ENCODE measurements around the gene IFIT5. TPM values are rescaled to one million over a fixed set of nuclear protein-coding genes. Genes with fewer than 3 reads are reported as not detected.

IFIT5 gene
- total RNA-seq, 1 donor from 2014 or later: 13.7 TPM

GRCh38 chr10:89379103-89379502, 35.3 kb upstream of the IFIT5 start:
- Mint-ChIP-seq H3K9me3 (ENCODE audit: low read depth) (no peaks in the 10 kb centered on the region), H3K36me3 (ENCODE audit: low read depth) (no peaks in the 10 kb centered on the region)

GRCh38 chr10:89382757-89383156, 31.6 kb upstream of the IFIT5 start:
- H3K27ac Mint-ChIP-seq (ENCODE audit: unreplicated experiment): no peak overlapping the region
- no peak for TF ChIP-seq CTCF (IDR thresholded peaks at IDR 0.05)
- DNase-seq (ENCODE audit: low spot score): no peak

More at GRCh38 chr10:89379103-89379502, 35.3 kb upstream of the IFIT5 start:
- DNase-seq (ENCODE audit: low spot score): no peak
- Mint-ChIP-seq H3K27ac (ENCODE audit: unreplicated experiment) (no peak overlapping the region), H3K4me3 (ENCODE audit: unreplicated experiment) (no peak overlapping the region), H3K4me1 (ENCODE audit: low read depth) (peaks cover 12% of the 10 kb centered on the region), H3K27me3 (ENCODE audit: low read depth) (no peaks in the 10 kb centered on the region)
- no peak for TF ChIP-seq CTCF (IDR thresholded peaks at IDR 0.05)

GRCh38 chr10:89384474-89385340, 29.7 kb upstream of the IFIT5 start:
- DNase-seq (ENCODE audit: low spot score): no peak

More at GRCh38 chr10:89382757-89383156, 31.6 kb upstream of the IFIT5 start:
- H3K36me3 Mint-ChIP-seq (ENCODE audit: low read depth): no peaks in the 10 kb centered on the region
- no peaks in the 10 kb centered on the region for H3K27me3 Mint-ChIP-seq (ENCODE audit: low read depth)
- H3K9me3 Mint-ChIP-seq (ENCODE audit: low read depth): no peaks in the 10 kb centered on the region
- no peak overlapping the region for H3K4me3 Mint-ChIP-seq (ENCODE audit: unreplicated experiment)
- H3K4me1 Mint-ChIP-seq (ENCODE audit: low read depth): no peaks in the 10 kb centered on the region

GRCh38 chr10:89388806-89389205, 25.6 kb upstream of the IFIT5 start:
- Mint-ChIP-seq H3K4me3 (ENCODE audit: unreplicated experiment) (no peak overlapping the region), H3K4me1 (ENCODE audit: low read depth) (peaks cover 19% of the 10 kb centered on the region), H3K27me3 (ENCODE audit: low read depth) (no peaks in the 10 kb centered on the region), H3K36me3 (ENCODE audit: low read depth) (no peaks in the 10 kb centered on the region), H3K27ac (ENCODE audit: unreplicated experiment) (no peak overlapping the region), H3K9me3 (ENCODE audit: low read depth) (no peaks in the 10 kb centered on the region)
- DNase-seq (ENCODE audit: low spot score): no peak
- no peak for TF ChIP-seq CTCF (IDR thresholded peaks at IDR 0.05)

More at GRCh38 chr10:89384474-89385340, 29.7 kb upstream of the IFIT5 start:
- no peak overlapping the region for H3K4me3 Mint-ChIP-seq (ENCODE audit: unreplicated experiment)
- H3K36me3 Mint-ChIP-seq (ENCODE audit: low read depth): no peaks in the 10 kb centered on the region
- no peaks in the 10 kb centered on the region for H3K9me3 Mint-ChIP-seq (ENCODE audit: low read depth)
- H3K27me3 Mint-ChIP-seq (ENCODE audit: low read depth): no peaks in the 10 kb centered on the region
- peaks cover 4% of the 10 kb centered on the region for H3K4me1 Mint-ChIP-seq (ENCODE audit: low read depth)
- TF ChIP-seq CTCF (IDR thresholded peaks at IDR 0.05): no peak
- no peak overlapping the region for H3K27ac Mint-ChIP-seq (ENCODE audit: unreplicated experiment)

- H3K9me3 Mint-ChIP-seq (ENCODE audit: low read depth): no peaks in the 10 kb centered on the region
- peak; percentile 80 for TF ChIP-seq CTCF (IDR thresholded peaks at IDR 0.05)
- H3K4me1 Mint-ChIP-seq (ENCODE audit: low read depth): peaks cover 19% of the 10 kb centered on the region
- no peaks in the 10 kb centered on the region for H3K36me3 Mint-ChIP-seq (ENCODE audit: low read depth)
- no peaks in the 10 kb centered on the region for H3K27me3 Mint-ChIP-seq (ENCODE audit: low read depth)
- no peak for DNase-seq (ENCODE audit: low spot score)
- H3K4me3 Mint-ChIP-seq (ENCODE audit: unreplicated experiment): no peak overlapping the region
- no peak overlapping the region for H3K27ac Mint-ChIP-seq (ENCODE audit: unreplicated experiment)
Measured at GRCh38 chr10:89389254-89389653, 25.1 kb upstream of the IFIT5 start.
